Superior temporal gyrus (tissue), 1 donor: ENCODE data around the gene CUX1.
"Not testable (repeated sequence)": the region's sequence is repeated elsewhere in the genome, so short reads cannot be mapped to it uniquely, and the experiment has no call there.

Source experiments
- DNase-seq: peaks from one replicate; pipeline ENCODE4 v3.0.0-alpha.2; 2016; ENCODE audit errors: extremely low spot score

The CUX1 gene

GRCh38 chr7:101854084-101854865 is 36.8 kb downstream of the CUX1 start:
- no peak for DNase-seq

GRCh38 chr7:101856473-101857357 is 39.3 kb downstream of the CUX1 start:
- DNase-seq = no peak

DNA sequence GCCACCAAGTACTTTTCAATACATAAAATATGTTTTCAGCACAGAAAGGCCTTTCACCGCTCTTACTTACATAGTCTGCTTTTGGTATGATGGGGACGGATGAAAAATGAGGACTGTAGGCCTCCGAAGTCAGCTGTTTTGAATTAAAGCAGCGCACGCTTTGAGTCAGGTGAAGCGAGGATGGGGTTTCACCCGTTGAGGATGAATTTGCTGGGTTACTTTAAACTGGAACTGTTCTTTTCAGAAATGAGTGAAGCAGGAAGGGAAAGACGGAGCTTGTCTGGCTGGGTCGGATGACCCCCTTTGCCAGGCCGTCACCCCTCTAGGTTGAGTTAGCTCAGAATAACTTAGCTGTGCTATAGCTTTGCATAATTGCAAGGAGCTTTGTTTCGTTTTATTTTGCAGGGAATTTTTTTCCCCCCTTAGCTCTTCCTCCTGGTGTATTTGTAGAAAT is 40.0 kb downstream of the CUX1 start:
- no peak for DNase-seq

- no peak for DNase-seq
Observed at GRCh38 chr7:101858437-101859385, 41.3 kb downstream of the CUX1 start.

GRCh38 chr7:101859411-101860106 is 42.1 kb downstream of the CUX1 start:
- no peak for DNase-seq

DNA sequence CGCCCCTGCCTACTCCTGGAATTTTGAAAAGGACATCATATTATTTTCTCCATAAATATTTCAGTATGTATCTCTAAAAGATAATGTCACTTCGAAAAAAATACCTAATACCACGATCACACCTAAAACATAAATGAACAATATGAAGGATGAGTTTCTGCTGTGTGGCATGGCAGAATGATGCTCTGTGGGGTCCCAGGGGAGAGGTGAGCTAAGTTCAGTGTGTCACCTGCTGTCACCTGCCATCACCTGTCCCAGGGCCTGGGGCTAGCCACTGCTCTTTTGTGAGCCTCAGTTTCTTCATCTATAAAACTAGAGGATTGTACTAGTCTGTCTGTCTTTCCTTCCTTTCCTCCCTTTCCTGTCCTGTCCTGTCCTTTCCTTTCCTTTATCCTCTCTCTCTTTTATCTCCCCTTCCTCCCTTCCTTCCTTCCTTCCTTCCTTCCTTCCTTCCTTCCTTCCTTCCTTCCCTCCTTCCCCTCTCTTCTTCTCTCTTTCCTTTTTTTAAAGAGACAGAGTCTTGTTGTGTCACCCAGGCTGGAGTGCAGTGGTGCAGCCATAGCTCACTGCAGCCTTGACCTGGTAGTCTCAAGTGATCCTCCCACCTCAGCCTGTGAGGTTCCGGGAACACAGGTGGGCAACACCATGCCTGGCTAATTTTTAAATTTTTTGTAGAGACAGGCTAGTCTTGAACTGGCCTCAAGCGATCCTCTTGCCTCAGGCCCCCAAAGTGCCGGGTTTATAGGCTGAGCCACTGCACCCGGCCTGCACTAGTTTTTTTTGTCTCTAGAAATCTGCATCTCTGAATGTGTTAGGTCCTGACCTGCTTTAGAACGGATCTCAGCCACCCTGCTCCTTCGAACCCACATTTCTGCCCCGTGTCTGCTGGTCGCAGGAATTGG is 43.1 kb downstream of the CUX1 start:
- no peak for DNase-seq

GRCh38 chr7:101861218-101861775 is 43.9 kb downstream of the CUX1 start:
- DNase-seq = no peak

DNA sequence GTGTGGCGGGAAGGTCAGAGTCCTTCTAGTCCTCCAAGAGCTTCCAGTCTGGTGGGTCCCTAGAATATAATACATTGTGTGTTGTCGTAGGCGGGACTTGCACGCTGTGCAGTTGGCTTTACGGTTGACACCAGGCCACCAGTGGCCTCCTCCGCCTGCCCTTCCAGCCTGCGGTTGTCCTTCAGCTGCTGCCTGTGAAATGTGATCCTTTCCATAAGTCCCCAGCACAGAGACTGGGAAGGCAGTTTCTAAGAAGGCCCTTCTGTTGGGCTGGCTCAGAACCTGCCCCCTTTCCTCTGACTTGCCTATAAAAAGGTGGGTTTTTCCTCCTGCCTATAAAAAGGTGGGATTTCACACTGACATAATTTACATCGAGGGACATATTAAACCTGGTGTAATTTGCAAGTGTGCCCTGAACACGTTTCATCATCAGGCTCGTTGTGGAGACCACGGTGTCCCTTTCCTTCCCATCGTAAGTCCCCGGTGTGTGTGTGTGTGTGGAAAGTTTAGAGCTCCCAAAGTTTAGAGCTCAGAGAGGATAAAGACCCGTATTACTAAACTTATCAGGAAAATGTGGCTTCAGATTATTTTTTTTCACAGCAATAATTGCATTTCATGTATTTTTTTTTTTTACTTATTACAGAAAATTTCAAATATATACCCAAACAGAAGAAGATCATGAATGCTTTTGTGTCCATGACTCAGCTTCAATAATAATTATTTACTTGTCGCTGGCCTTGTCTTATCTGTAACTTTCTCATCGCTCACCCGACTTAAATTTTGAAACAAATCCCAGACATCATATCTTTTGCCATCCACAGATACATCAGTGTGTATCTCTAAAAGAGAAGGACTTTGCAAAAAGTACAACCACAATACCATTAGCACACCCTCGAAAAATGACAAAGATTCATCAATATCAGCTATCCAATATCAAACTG is 45.1 kb downstream of the CUX1 start:
- DNase-seq = no peak

DNA sequence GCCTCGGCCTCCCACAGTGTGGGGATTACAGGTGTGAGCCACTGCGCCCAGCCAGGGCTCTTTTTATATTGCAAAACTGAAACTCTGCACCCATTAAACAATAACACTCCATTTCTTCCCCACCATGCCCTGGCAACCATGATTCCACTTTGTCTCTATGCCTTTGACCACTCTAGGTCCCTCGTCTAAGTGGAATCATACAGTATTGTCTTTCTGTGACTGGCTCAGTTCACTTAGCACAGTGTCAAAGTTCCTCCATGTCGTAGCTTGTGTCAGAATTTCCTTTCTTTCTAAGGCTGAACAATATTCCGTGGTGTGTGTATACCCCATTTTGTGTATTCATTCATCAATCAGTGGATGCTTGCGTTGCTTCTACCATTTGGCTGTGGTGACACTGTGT is 46.2 kb downstream of the CUX1 start:
- no peak for DNase-seq

GRCh38 chr7:101864039-101864438 is 46.6 kb downstream of the CUX1 start:
- DNase-seq = no peak

GRCh38 chr7:101865031-101865430 is 47.6 kb downstream of the CUX1 start:
- no peak for DNase-seq

GRCh38 chr7:101865455-101865854 is 48.0 kb downstream of the CUX1 start:
- no peak for DNase-seq

GRCh38 chr7:101866328-101866727 is 48.9 kb downstream of the CUX1 start:
- no peak for DNase-seq

GRCh38 chr7:101867265-101867664 is 49.8 kb downstream of the CUX1 start:
- no peak for DNase-seq

- DNase-seq = not testable (repeated sequence)
Observed at GRCh38 chr7:101867681-101868080, 50.3 kb downstream of the CUX1 start.

GRCh38 chr7:101868191-101868950 is 50.9 kb downstream of the CUX1 start:
- DNase-seq = no peak

GRCh38 chr7:101869026-101869900 is 51.8 kb downstream of the CUX1 start:
- no peak for DNase-seq
